GM15510 (cell line): ENCODE measurements around the gene ASAP3.

Source experiments
- POLR2A ChIP-seq: IDR thresholded peaks from 3 replicates; pipeline ENCODE4 v1.6.1; 2011; ENCODE audit warnings: borderline replicate concordance; ENCODE audit not compliant: insufficient read length; ENCODE audit errors: extremely low read depth

The ASAP3 gene

DNA sequence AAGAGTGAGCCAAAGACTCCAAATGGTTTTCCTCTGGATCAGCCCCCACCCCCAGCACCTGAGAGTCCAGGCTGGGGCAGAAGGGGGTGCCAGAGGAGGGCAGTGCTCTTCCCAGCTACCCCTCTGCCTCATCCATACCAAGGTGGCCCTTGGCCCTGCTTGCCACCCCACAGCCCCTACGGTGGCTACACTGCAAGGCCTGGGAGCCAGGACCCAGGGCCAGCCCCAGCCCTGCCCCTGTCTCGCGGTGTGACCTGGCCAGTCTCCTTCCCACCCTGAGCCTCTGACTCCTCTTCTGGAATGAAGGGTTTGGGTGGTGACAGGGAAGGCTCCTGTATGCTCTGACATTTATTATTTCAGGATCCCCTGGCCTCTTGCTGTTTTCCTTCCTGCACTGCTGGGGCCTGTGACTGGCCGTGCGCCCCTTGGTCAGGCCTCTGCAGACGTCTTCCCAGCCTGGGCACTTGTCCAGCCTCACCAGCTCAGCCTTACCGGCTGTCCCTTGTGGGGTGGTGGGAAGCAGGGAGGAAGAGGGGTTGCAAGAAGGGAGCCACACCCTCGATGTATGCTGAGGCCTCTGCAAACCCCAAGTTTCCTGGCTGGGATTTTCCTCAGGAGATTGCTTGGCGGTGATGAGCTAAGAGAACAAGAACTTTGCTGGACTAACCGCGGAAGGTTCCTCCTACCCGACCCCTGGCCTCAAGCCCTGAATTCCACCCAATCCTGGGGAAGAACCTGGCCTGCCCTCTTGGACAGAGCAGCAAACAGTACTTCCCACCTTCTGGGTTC, 13.5 kb downstream of the ASAP3 start:
- no peak for TF ChIP-seq POLR2A

- TF ChIP-seq POLR2A = no peak
Measured at GRCh38 chr1:23469372-23469982, 14.5 kb downstream of the ASAP3 start.

DNA sequence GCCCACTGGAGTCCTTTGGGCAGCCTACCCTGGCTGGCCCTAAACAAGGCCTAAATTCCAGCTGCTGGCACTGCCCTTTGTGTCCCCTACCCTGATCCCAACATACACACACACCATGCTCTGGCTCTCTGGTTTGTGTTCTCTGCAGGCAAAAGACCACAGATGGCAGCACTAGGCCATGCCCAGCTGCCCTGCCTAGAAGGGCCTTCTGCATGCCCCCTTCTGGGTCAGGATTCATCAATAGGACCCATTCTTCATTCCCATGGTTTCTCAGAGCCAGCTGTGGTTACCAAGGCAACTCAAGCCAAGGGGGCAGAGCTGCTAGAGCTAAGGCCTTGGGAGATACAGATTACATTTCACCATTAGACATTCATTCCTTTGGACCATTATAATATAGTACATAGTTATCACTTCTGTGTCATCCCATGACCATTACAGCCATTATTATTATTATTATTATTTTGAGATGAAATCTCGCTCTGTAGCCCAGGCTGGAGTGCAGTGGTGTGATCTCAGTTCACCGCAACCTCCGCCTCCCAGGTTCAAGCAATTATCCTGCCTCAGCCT, 17.5 kb downstream of the ASAP3 start:
- TF ChIP-seq POLR2A = no peak

DNA sequence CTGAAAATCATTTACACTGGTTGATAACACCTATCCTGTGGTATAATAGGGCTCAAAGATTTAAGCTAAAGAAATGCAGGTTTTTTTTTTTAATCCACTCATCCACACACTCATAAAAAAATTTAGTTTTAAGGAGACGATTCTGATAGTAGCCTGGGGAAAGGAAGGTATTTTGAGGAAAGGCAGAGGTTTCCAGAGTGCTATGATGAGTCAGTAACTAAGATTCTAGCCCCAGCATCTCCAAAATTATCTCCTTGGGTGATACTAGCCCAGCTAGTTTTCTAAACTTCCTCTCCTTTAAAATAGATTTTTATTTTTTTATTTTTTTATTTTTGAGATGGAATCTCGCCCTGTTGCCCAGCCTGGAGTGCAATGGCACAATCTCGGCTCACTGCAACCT, 20.7 kb downstream of the ASAP3 start:
- no peak for TF ChIP-seq POLR2A

- TF ChIP-seq POLR2A = no peak
Measured at GRCh38 chr1:23462766-23463165, 21.2 kb downstream of the ASAP3 start.

DNA sequence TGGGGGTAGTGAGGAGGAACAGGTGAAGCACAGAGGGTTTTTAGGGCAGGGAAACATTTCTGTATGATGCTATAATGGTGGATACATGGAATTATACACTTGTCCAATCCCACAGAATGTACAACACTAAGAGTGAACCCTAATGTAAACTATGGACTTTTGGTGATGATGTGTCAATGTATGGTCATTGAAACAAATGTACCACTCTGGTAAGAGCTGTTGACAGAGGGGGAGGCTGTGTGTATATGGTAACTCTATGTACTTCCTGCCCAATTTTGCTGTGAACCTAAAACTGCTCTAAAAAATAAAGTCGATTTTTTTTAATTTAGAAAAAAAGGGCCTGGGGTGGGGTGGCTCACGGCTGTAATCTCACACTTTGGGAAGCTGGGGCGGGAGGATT, 22.9 kb downstream of the ASAP3 start:
- TF ChIP-seq POLR2A = no peak

DNA sequence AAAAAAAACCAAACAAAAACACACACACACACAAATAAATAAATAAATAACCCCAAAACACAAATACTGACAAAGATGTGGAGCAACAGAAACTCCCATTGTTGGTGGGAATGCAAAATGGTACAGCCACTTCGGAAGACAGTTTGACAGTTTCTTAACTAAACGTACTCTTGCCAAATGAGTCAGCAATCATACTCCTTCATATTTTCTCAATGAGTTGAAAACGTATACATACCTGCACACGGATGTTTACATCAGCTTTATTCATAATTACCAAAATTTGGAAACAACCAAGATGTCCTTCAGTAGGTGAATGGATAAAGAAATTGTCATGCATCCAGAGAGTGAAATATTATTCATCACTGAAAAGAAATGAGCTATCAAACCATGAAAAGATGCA, 23.5 kb downstream of the ASAP3 start:
- TF ChIP-seq POLR2A = no peak

DNA sequence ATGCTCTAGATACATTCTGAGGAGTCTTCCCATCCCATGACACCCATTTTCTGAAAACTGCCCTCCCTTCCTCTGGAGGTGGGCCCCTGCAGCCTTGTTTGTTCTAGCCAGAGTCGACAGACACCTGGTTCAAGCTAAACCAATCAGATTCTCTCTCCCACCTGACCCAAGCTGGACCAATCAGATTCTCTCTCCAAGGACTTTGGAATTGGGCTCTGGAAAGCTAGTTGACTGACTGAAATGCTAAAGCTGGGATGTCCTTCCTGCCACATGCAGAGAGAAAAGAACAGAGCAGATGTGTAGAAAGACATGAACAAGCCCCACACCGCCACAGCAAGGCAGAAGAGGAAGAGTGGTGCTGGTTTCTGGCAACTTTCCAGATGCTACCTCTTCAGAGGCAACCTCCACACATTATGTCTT, 24.6 kb downstream of the ASAP3 start:
- no peak for TF ChIP-seq POLR2A

DNA sequence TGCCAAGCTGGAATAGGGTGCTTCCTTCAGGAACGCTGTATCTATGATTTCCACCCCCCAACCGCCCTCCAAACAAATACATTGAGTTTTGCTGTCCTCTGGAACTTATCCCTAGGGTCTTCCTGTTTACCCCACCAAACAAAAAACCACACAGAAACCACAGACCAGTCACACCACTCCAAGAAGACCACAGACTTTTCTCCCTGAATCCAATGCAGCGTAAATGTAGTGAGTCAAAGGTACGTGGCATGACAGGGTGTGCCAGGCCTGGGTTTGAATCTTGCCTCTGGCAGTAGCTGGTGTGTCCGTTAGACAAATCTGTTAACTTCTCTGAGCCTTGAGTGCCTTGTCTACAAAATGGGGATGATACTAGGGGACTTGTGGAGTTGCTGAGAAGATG, 27.8 kb downstream of the ASAP3 start:
- TF ChIP-seq POLR2A = no peak

DNA sequence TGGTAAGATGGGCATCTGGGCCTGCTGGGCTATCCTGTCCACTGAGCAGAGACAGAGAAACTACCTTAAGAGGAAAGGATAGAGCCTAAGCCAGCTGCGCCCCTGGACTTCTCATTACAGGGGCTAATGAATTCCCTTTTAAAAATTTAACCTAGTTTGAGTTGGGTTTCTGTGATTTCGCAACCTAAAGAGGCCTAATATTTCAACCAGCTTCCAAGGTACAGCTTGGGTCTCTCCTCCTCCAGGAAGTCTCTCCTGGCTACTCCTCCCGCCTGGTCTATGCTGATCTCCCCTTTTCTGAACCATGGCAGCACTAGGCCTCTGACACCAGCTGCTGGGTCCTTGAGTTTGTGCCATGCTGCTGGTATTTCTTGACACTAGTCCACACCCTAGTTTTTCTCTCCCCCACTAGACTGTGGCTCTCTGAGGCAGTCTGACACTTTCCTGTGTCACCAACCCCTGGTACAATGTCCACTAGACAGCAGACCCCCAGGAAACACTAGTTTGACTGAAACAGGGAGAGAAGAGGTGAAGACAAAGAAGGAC, 30.5 kb downstream of the ASAP3 start:
- no peak for TF ChIP-seq POLR2A

DNA sequence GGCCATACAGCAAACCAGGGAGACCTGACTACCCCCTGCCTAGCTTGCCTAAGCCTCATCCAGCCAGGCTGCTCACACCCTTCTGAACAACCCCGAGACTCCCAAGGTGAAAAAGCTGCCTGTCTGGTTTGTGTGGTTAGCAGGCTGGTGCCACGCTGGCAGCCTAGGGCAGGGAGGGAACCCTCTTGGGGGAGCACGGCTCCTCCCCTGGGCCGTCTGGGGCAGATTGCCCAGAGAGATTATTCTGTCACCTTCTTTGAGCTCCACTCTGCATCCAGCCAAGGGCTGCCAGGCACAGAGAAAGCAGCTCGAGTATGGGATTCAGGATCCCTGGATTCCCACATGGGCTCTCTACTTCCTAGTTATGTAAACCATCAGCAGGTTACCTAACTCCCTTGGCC, 32.0 kb downstream of the ASAP3 start:
- no peak for TF ChIP-seq POLR2A

- no peak for TF ChIP-seq POLR2A
Measured at GRCh38 chr1:23451441-23451840, 32.5 kb downstream of the ASAP3 start.

GRCh38 chr1:23450894-23451293, 33.1 kb downstream of the ASAP3 start:
- TF ChIP-seq POLR2A = no peak

- TF ChIP-seq POLR2A = no peak
Measured at GRCh38 chr1:23449958-23450357, 34.0 kb downstream of the ASAP3 start.

DNA sequence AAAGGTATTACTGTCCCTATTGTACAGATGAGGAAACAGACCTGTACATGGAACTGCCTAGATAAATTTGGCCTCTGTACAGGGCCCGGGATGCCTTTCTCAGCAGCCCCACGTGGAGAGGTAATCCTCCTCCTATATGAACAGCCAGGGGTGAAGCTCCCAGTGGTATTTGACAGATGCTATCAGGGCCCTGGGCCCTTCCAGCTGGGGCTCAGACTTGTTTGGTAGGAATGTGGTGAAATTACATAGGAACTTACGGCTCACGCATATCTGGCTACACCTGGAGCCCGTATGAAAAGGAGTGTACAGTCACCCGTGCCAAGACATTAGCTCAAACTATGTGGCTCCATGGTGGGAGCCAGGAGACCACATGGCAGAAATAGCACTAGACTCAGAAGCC, 34.7 kb downstream of the ASAP3 start:
- TF ChIP-seq POLR2A = no peak

- no peak for TF ChIP-seq POLR2A
Measured at GRCh38 chr1:23448846-23449245, 35.1 kb downstream of the ASAP3 start.
